Neural crest cell (in vitro differentiated cells): Measurements from ENCODE around the gene CD163L1. TPM values are rescaled to one million over a fixed set of nuclear protein-coding genes. Genes with fewer than 3 reads are reported as not detected.

Experiments used
- DNase-seq: peaks from one replicate; pipeline ENCODE4 v3.0.0; 2021; ENCODE audit warnings: low read depth, mixed read lengths, low spot score
- H3K27ac Mint-ChIP-seq: one replicate; pipeline ENCODE4 v1.8.0; 2021; ENCODE audit warnings: mild to moderate bottlenecking, mixed read lengths; ENCODE audit not compliant: unreplicated experiment
- H3K27me3 Mint-ChIP-seq: 2 replicates; pipeline ENCODE4 v1.8.0; 2021; ENCODE audit warnings: low read depth, mild to moderate bottlenecking, mixed read lengths
- H3K36me3 Mint-ChIP-seq: 2 replicates; pipeline ENCODE4 v1.8.0; 2021; ENCODE audit warnings: low read depth, mild to moderate bottlenecking, mixed read lengths
- H3K4me1 Mint-ChIP-seq: 2 replicates; pipeline ENCODE4 v1.8.0; 2021; ENCODE audit warnings: mixed read lengths
- H3K4me3 Mint-ChIP-seq: one replicate; pipeline ENCODE4 v1.8.0; 2021; ENCODE audit warnings: mild to moderate bottlenecking, mixed read lengths
- H3K9me3 Mint-ChIP-seq: 2 replicates; pipeline ENCODE4 v1.8.0; 2021; ENCODE audit warnings: mixed read lengths
- long read RNA-seq: library from polyadenylated mRNA; unstranded; transcript quantifications from one replicate; pipeline ENCODE4 v2.0.0, GENCODE V29; 2020
- total RNA-seq: library from RNA; stranded (reverse); gene quantifications from 2 replicates; pipeline ENCODE4 v1.2.1, GENCODE V29; 2021
- TF ChIP-seq, protein P1 (sequence below): fragments of 200-600 bp; sonication (generic); conservative IDR thresholded peaks from 2 replicates; pipeline ENCODE4 v1.5.0; 2021; ENCODE audit warnings: antibody characterized with exemption, mild to moderate bottlenecking

The CD163L1 gene
- 1.2 and 1.6 TPM in 2 replicates for total RNA-seq
- long read RNA-seq, result 0 reads

DNA sequence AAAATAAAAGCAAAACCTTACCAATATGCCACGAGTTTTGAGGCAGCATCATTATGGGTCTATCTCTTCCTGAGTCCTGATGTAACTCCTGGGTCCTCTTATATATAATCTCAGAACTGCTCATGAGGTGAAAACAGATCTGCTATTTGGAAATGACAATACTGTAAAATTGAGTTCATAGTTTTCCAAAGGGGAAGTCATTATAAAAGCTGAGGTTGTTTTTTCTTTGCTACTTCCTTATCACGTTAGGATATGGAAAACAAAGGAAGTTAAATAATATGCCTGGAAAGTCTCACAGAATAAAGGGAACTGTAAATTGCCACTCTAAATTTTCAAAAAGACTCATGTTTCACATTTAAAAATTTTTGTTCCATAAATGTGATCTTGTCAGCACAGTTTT, at the start of gene CD163L1:
CD163L1 (minus strand) TSS at position 78 of the 400 bp plus-strand sequence; CDS start at position 52, 26 bp downstream.
- Mint-ChIP-seq H3K36me3 (peaks cover 9% of the 10 kb centered on the region), H3K9me3 (peaks cover 6% of the 10 kb centered on the region)
- no peak for DNase-seq

DNA sequence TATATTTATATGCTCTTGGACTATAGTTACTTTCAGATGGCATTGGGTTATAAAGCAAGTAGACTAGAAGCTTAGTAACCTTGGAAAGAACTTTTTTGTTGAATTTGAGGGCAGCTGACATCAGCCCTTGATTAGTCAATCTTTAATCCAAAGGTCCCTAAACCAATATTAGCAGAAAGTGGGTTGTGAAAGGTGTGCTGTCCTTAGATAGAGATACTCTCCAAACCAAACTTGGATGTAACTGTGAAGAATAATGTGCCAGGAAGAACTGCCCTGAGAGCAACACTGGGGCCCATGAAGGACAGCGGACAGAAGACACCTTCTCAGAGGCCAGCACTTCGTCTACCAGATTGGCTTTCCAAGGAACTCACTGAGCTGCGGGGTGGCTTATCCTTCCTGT, 49.1 kb upstream of the CD163L1 start:
- Mint-ChIP-seq H3K36me3 (no peaks in the 10 kb centered on the region), H3K27me3 (peaks cover 30% of the 10 kb centered on the region), H3K9me3 (no peaks in the 10 kb centered on the region), H3K4me3 (no peak overlapping the region), H3K4me1 (no peaks in the 10 kb centered on the region), H3K27ac (no peak overlapping the region)
- no peak for DNase-seq
- TF ChIP-seq, protein P1, sequence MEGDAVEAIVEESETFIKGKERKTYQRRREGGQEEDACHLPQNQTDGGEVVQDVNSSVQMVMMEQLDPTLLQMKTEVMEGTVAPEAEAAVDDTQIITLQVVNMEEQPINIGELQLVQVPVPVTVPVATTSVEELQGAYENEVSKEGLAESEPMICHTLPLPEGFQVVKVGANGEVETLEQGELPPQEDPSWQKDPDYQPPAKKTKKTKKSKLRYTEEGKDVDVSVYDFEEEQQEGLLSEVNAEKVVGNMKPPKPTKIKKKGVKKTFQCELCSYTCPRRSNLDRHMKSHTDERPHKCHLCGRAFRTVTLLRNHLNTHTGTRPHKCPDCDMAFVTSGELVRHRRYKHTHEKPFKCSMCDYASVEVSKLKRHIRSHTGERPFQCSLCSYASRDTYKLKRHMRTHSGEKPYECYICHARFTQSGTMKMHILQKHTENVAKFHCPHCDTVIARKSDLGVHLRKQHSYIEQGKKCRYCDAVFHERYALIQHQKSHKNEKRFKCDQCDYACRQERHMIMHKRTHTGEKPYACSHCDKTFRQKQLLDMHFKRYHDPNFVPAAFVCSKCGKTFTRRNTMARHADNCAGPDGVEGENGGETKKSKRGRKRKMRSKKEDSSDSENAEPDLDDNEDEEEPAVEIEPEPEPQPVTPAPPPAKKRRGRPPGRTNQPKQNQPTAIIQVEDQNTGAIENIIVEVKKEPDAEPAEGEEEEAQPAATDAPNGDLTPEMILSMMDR, result no peak

More for the DNA sequence above, at the start of gene CD163L1:
- Mint-ChIP-seq H3K4me1 (peaks cover 5% of the 10 kb centered on the region), H3K27ac (no peak within 1 kb of the TSS), H3K4me3 (no peak within 1 kb of the TSS), H3K27me3 (peaks cover 25% of the 10 kb centered on the region)
- TF ChIP-seq, protein P1, result no peak

DNA sequence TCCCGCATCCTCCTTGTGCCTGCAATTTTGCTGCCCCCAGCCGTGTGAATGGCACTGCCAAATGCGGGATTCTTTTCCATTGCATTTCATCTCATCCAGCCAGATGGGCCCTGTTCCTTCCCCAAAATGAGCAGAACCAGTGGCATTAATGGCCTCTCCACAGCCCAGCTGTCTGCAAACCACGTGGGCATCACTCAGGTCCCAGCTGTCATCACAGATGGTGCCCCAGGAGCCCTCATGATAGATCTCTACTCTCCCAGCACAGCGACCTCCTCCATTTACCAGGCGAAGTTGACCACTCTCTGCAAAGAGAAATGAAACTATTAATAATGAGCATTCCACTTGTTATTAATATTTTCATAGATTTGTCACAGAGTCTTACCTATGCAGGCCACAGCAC, 42.6 kb upstream of the CD163L1 start:
- TF ChIP-seq, protein P1, result no peak
- H3K27ac Mint-ChIP-seq, result no peak overlapping the region
- H3K36me3 Mint-ChIP-seq, result no peaks in the 10 kb centered on the region
- H3K27me3 Mint-ChIP-seq, result no peaks in the 10 kb centered on the region
- DNase-seq, result no peak
- peaks cover 2% of the 10 kb centered on the region for H3K9me3 Mint-ChIP-seq
- no peaks in the 10 kb centered on the region for H3K4me1 Mint-ChIP-seq
- H3K4me3 Mint-ChIP-seq, result no peak overlapping the region

DNA sequence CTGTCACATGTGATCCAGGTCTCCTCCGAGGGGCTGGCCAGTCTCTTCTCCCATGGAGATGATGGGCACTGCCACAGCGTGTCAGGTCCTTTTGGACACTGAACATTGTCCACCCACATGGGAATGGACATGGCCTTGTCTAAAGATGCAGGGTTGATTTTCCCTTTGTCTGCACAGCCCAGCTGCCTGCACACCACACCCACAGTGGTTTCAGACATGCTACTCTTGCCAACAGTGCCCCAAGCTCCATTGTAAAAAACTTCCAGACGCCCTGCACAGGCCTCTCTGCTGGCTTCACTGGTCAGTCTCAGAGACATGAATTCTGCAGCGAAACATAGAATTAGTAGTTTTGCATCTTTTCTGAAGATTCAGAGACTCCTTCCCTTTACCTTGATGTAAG, 41.1 kb upstream of the CD163L1 start:
- Mint-ChIP-seq H3K4me3 (no peak overlapping the region), H3K27me3 (no peaks in the 10 kb centered on the region), H3K4me1 (no peaks in the 10 kb centered on the region), H3K9me3 (peaks cover 2% of the 10 kb centered on the region), H3K27ac (no peak overlapping the region), H3K36me3 (no peaks in the 10 kb centered on the region)
- DNase-seq, result no peak
- TF ChIP-seq, protein P1, result no peak

DNA sequence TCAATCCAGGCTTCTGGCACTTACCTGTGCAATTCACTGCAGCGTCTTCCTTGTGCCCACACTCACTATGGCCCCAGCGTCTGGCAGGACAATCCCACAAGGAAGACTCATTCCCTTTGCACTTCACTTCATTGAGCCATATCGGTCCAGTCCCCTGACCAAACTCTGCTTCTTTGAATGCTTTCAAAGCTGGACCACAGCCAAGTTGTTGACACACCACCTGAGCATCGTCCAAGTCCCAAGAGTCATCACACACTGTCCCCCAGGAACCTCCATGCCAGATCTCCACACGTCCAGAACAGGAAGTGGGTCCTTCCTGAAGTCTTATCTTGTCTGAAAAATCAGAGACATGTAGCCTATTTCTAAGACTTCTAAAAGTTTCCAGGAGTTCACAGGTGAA, 39.4 kb upstream of the CD163L1 start:
- H3K36me3 Mint-ChIP-seq, result no peaks in the 10 kb centered on the region
- H3K27ac Mint-ChIP-seq, result no peak overlapping the region
- no peak for DNase-seq
- no peak overlapping the region for H3K4me3 Mint-ChIP-seq
- H3K27me3 Mint-ChIP-seq, result no peaks in the 10 kb centered on the region
- H3K9me3 Mint-ChIP-seq, result peaks cover 2% of the 10 kb centered on the region
- TF ChIP-seq, protein P1, result no peak
- H3K4me1 Mint-ChIP-seq, result no peaks in the 10 kb centered on the region

DNA sequence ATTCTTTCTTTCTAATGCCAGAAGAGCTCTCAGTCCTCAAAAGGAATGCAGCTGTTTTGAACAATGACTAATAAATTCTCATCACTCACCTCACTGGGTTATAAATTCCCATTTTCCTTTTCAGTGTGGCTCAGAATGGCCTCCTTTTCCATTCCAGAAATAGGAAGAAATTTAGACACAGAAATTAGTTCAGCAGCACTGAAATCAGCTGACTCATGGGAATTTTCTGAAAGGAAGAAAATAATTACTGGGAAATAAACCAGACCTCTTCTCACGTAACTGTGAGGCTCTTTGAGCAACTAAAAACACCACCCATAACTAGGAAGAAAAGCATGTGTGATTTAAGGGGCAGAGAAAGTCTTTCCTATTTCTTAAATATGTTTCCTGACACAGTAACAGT, 35.8 kb upstream of the CD163L1 start:
- Mint-ChIP-seq H3K36me3 (no peaks in the 10 kb centered on the region), H3K9me3 (peaks cover 2% of the 10 kb centered on the region), H3K27ac (no peak overlapping the region), H3K4me3 (no peak overlapping the region), H3K4me1 (no peaks in the 10 kb centered on the region), H3K27me3 (peaks cover 5% of the 10 kb centered on the region)
- TF ChIP-seq, protein P1, result no peak
- DNase-seq, result no peak
